ENCODE results near the gene SLX4IP.

- TF ChIP-seq CTCF (IDR thresholded peaks at IDR 0.05) (no peak), POLR2A (IDR thresholded peaks at IDR 0.05) (no peak)
These were observed 174.7 kb downstream of the SLX4IP start for GRCh38 chr20:10609770-10610169.

Data from esophagus squamous epithelium (tissue), 4 donors.